Fibroblast of lung (primary cell): ENCODE data around the gene PHIP. TPM values are rescaled to one million over a fixed set of nuclear protein-coding genes. Genes with fewer than 3 reads are reported as not detected.

ENCODE experiments used
- DNase-seq, 2 donors: peaks; one replicate each; pipeline versions ENCODE4 v3.0.0 to v3.0.0-alpha.2; 2010; ENCODE audit warnings: low read depth in 2 of 2
- H2AFZ ChIP-seq: 2 replicates; pipeline ENCODE4 v1.5.1; 2012; ENCODE audit warnings: low read length, control low read depth, inconsistent platforms
- H3K27ac ChIP-seq: 2 replicates; pipeline ENCODE4 v1.5.1; 2011; ENCODE audit warnings: low read length, control low read depth; ENCODE audit not compliant: insufficient read depth
- H3K27me3 ChIP-seq: 2 replicates; pipeline ENCODE4 v1.5.1; 2011; ENCODE audit warnings: mild to moderate bottlenecking, low read length; ENCODE audit not compliant: control insufficient read depth, insufficient read depth
- H3K36me3 ChIP-seq: 2 replicates; pipeline ENCODE4 v1.5.1; 2011; ENCODE audit warnings: low read length; ENCODE audit not compliant: control insufficient read depth, insufficient read depth
- H3K4me1 ChIP-seq: 2 replicates; pipeline ENCODE4 v1.5.1; 2011; ENCODE audit warnings: low read length; ENCODE audit not compliant: control insufficient read depth, insufficient read depth; ENCODE audit errors: extremely low read depth
- H3K4me2 ChIP-seq: 2 replicates; pipeline ENCODE4 v1.5.1; 2011; ENCODE audit warnings: low read length, control low read depth; ENCODE audit not compliant: insufficient read depth; ENCODE audit errors: extremely low read depth
- H3K4me3 ChIP-seq, 4 experiments: fragments of 200-600 bp in 1 of 4; sonication (generic) in 1 of 4; replicated peaks in 1 of 4; 2 replicates each; pipeline ENCODE4 v1.5.1; 2011 to 2016; ENCODE audit warnings: low read length in 4 of 4, low read depth in 3 of 4, mild to moderate bottlenecking in 3 of 4, control low read depth in 2 of 4, inconsistent platforms in 1 of 4, mixed read lengths in 1 of 4; ENCODE audit not compliant: insufficient read depth in 1 of 4; ENCODE audit errors: control extremely low read depth in 1 of 4
- H3K79me2 ChIP-seq: 2 replicates; pipeline ENCODE4 v1.5.1; 2012; ENCODE audit warnings: mild to moderate bottlenecking, low read length, inconsistent platforms; ENCODE audit not compliant: control insufficient read depth, insufficient read depth
- H3K9ac ChIP-seq: 2 replicates; pipeline ENCODE4 v1.5.1; 2011; ENCODE audit warnings: mild to moderate bottlenecking, low read length, control low read depth; ENCODE audit not compliant: insufficient read depth
- H3K9me3 ChIP-seq: 2 replicates; pipeline ENCODE4 v1.5.1; 2012; ENCODE audit warnings: low read depth, low read length; ENCODE audit not compliant: control insufficient read depth, insufficient read depth
- H4K20me1 ChIP-seq: 2 replicates; pipeline ENCODE4 v1.5.1; 2011; ENCODE audit warnings: low read length; ENCODE audit not compliant: control insufficient read depth, insufficient read depth; ENCODE audit errors: extremely low read depth
- EZH2 ChIP-seq: IDR thresholded peaks from 2 replicates; pipeline ENCODE4 v1.5.1; 2012; ENCODE audit warnings: low read length, control low read depth, mild to moderate bottlenecking; ENCODE audit errors: missing control alignments
- polyA plus RNA-seq, 2 donors: library from polyadenylated mRNA; depleted of rRNA in 1 of 2; stranded (reverse) in 1 of 2; unstranded in 1 of 2; fragments of >200 nt; gene quantifications; 2 replicates each; pipeline ENCODE4 v1.2.1, GENCODE V29; 2011 to 2012; ENCODE audit warnings: missing spikeins in 1 of 2
- total RNA-seq: library from RNA; depleted of rRNA; stranded (reverse); fragments of >200 nt; gene quantifications from 2 replicates; pipeline ENCODE4 v1.2.1, GENCODE V29; 2014
- TF ChIP-seq, protein P1 (sequence below), 2 donors: IDR thresholded peaks in 1 of 2; conservative IDR thresholded peaks in 1 of 2; 1 replicate in 1 of 2; 2 replicates in 1 of 2; pipeline ENCODE4 v1.5.1; 2011 to 2012; ENCODE audit warnings: low read length in 2 of 2, control low read depth in 1 of 2, inconsistent platforms in 1 of 2, low read depth in 1 of 2, mild to moderate bottlenecking in 1 of 2

Gene PHIP
- total and polyA plus RNA-seq, 2 donors (not counting 1 experiment from before 2014, with no cell fraction given), result 6.7 to 26.1 TPM

DNA sequence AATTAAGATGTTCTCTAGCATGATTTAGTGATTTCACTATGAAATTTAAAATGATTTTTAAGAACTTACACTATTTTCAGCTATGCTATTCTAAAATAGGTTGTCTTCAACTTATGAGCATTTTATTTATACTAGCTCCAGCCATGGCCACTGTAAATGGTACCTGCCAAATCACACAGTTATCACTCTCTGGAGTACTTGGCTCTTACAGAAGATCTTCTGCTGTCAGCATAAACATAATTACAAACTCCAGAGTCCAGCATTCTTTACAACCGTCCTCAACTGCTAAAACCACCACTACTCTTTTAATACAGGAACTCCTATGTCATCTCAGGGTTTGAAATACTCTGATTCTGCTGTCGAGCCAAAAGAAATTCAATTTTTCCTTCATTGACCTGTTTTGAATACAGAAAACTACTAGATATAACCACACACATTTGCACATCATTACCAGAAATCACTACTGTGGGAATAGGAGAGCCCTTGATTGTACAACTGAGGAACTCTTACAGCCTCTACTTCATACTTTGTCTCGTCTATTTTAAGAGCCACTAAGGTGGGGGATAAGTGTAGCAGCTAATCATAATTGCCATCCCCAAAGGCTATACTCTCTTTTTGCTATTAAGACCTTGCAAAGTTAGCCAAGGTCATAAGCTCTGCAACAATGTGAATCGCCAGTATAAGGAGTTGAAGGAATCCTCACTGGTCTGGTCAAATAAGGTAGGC, 93.7 kb downstream of the PHIP start:
- Histone ChIP-seq H3K79me2 (no peaks in the 10 kb centered on the region), H3K9ac (no peak overlapping the region), H3K4me3 (no peak overlapping the region), H3K27me3 (no peaks in the 10 kb centered on the region), H3K36me3 (peaks cover 8% of the 10 kb centered on the region), H2AFZ (no peak overlapping the region), H3K9me3 (no peaks in the 10 kb centered on the region), H3K4me1 (no peaks in the 10 kb centered on the region), H3K27ac (no peak overlapping the region), H4K20me1 (no peaks in the 10 kb centered on the region), H3K4me2 (no peak overlapping the region)
- DNase-seq, result no peak
- TF ChIP-seq EZH2, result no peak
- TF ChIP-seq, protein P1, sequence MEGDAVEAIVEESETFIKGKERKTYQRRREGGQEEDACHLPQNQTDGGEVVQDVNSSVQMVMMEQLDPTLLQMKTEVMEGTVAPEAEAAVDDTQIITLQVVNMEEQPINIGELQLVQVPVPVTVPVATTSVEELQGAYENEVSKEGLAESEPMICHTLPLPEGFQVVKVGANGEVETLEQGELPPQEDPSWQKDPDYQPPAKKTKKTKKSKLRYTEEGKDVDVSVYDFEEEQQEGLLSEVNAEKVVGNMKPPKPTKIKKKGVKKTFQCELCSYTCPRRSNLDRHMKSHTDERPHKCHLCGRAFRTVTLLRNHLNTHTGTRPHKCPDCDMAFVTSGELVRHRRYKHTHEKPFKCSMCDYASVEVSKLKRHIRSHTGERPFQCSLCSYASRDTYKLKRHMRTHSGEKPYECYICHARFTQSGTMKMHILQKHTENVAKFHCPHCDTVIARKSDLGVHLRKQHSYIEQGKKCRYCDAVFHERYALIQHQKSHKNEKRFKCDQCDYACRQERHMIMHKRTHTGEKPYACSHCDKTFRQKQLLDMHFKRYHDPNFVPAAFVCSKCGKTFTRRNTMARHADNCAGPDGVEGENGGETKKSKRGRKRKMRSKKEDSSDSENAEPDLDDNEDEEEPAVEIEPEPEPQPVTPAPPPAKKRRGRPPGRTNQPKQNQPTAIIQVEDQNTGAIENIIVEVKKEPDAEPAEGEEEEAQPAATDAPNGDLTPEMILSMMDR (conservative IDR thresholded peaks at IDR 0.05 in 1 of 2, IDR thresholded peaks at IDR 0.05 in 1 of 2; ENCODE audit: low read depth in 1 of 2, low read length in 2 of 2), result no peak

DNA sequence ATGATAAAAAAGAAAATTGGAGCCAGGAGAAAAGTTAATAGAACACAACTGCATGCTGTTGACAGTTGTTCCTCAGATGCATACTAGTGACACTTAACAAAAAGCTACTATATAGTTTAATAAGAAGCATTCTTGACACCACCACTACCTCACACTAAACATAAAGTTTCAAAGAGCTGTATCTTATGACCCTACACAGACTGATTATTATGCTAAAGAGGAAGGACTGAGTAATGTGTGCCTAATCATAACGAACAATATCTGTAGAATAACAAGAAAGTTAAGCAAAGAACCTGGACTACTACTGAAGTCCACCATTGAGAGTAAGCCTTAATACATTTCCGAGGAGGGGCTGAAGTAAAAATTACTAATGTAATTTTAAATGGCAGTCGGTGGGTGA, 110.9 kb downstream of the PHIP start:
- Histone ChIP-seq H3K79me2 (no peaks in the 10 kb centered on the region), H3K9me3 (no peaks in the 10 kb centered on the region), H3K4me3 (no peak overlapping the region), H2AFZ (no peak overlapping the region), H3K4me2 (no peak overlapping the region), H3K4me1 (no peaks in the 10 kb centered on the region), H3K36me3 (peaks cover 4% of the 10 kb centered on the region), H3K27ac (no peak overlapping the region), H4K20me1 (no peaks in the 10 kb centered on the region), H3K27me3 (no peaks in the 10 kb centered on the region), H3K9ac (no peak overlapping the region)
- no peak for DNase-seq
- TF ChIP-seq, protein P1 (conservative IDR thresholded peaks at IDR 0.05 in 1 of 2, IDR thresholded peaks at IDR 0.05 in 1 of 2; ENCODE audit: low read depth in 1 of 2, low read length in 2 of 2), result no peak
- TF ChIP-seq EZH2, result no peak

DNA sequence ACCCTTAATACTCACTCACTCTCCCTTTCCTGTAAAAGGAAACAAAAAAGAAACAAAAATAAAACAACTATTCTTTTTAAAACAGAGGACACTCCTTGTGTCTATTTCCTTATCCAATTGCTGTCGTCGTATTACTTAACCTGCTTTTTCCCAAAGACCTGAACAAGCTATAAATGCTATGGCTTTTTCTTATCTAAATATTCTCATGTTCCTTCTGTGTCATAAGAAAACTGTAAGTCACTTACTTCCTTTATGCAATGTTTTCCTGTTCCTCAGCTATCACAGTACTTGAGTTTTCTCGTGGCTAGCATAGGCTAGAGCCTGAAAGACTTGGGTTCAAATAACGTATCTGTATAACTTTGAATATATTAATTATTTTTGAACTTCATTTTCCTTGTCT, 111.5 kb downstream of the PHIP start:
- H3K9ac ChIP-seq, result no peak overlapping the region
- no peaks in the 10 kb centered on the region for H3K27me3 ChIP-seq
- no peaks in the 10 kb centered on the region for H3K4me1 ChIP-seq
- TF ChIP-seq, protein P1 (conservative IDR thresholded peaks at IDR 0.05 in 1 of 2, IDR thresholded peaks at IDR 0.05 in 1 of 2; ENCODE audit: low read depth in 1 of 2, low read length in 2 of 2), result no peak
- TF ChIP-seq EZH2, result no peak
- no peak overlapping the region for H3K4me3 ChIP-seq
- no peaks in the 10 kb centered on the region for H4K20me1 ChIP-seq
- no peak overlapping the region for H2AFZ ChIP-seq
- H3K4me2 ChIP-seq, result no peak overlapping the region
- no peak for DNase-seq
- peaks cover 4% of the 10 kb centered on the region for H3K36me3 ChIP-seq
- H3K79me2 ChIP-seq, result no peaks in the 10 kb centered on the region
- H3K27ac ChIP-seq, result no peak overlapping the region
- no peaks in the 10 kb centered on the region for H3K9me3 ChIP-seq
